ENCODE measurements around the gene LRRC1.

LRRC1 gene

DNA sequence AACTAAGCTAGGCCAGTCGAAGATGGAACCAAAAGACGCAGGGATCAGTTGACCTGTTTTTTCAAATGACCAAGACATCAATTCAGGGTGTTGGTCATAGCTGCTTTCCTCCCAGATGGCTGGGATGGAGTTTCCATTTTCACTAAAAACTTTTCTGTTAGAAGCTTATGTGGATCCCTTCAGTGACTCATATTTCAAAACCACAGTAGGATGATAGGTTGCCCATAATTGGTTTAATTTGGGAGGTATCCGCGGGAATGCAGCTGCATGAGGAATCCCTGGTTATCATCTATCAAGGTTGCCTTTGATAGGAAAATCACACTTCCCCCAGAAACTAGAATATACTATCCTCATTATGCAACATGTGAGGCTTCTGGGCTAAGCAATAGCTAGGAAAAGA, 165.5 kb downstream of the LRRC1 start:
- Histone ChIP-seq H3K79me2 (ENCODE audit: control insufficient read depth, insufficient read depth, low read length, unreplicated experiment) (no peaks in the 10 kb centered on the region), H3K27me3 (ENCODE audit: insufficient read depth, low read length) (no peaks in the 10 kb centered on the region), H3K27ac (ENCODE audit: low read depth, low read length) (no peak overlapping the region), H3K4me3 (ENCODE audit: low read depth, low read length) (no peak overlapping the region), H3K36me3 (ENCODE audit: insufficient read depth, low read length) (no peaks in the 10 kb centered on the region), H3K4me1 (ENCODE audit: control insufficient read depth, insufficient read depth, low read length, unreplicated experiment) (no peaks in the 10 kb centered on the region), H2AFZ (ENCODE audit: low read length, unreplicated experiment) (no peak overlapping the region)

DNA sequence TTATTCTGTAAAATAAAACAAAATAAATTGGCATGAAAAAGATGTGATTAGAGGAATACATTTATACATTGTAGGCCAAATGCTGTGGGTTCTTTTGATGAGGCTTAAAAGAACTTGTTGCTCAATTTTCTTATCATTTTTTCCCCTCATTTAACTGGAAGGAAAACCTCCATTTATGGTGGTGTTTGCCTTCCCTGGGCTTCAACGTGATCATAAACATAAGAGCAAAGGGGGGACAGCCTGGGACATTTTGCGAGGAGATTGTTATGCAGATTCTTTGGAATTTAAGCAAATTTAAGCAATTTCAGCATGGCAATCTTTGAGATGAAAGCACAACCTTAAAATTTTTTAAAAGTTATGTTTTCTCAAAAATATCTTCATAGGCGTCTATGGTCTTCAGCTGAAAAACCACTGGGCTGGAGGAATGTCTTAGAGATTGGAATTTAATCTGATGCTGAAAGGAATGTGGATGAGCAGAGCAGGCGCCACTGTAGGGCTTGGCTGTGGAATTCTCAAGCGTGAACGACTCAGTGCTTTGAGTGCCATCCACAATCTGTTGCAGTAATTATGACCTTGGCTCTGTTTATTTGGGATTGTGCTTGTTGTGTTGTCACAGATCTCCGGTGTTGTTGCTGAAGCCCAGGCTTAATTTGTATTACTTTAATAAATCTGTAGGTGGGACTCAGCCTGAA, 167.0 kb downstream of the LRRC1 start:
- no peak overlapping the region for H2AFZ ChIP-seq (ENCODE audit: low read length, unreplicated experiment)
- H3K4me1 ChIP-seq (ENCODE audit: control insufficient read depth, insufficient read depth, low read length, unreplicated experiment) = no peaks in the 10 kb centered on the region

DNA sequence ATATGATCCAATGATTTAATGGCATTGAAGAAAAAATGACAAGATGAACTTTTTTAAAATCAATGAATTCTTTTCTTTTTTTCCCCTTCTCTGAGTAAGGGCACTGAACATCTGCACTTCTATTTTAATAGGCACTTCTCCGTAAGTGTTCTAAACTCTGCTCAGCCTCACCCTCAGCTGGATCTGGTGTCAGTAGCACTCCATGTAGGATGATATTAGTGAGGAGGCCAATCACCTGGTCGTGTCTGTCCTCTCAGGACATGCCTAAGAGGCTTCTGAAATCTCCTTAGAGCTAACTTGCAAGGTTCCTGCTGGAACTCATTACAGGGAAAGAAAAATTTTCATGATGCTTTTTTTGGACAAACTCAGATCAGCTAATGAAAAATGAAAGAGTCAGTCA, 167.8 kb downstream of the LRRC1 start:
- H3K4me1 ChIP-seq (ENCODE audit: control insufficient read depth, insufficient read depth, low read length, unreplicated experiment) = no peaks in the 10 kb centered on the region
- no peak overlapping the region for H3K27ac ChIP-seq (ENCODE audit: low read depth, low read length)
- no peaks in the 10 kb centered on the region for H3K27me3 ChIP-seq (ENCODE audit: insufficient read depth, low read length)
- no peak overlapping the region for H2AFZ ChIP-seq (ENCODE audit: low read length, unreplicated experiment)
- no peak overlapping the region for H3K4me3 ChIP-seq (ENCODE audit: low read depth, low read length)
- H3K79me2 ChIP-seq (ENCODE audit: control insufficient read depth, insufficient read depth, low read length, unreplicated experiment) = no peaks in the 10 kb centered on the region
- H3K36me3 ChIP-seq (ENCODE audit: insufficient read depth, low read length) = no peaks in the 10 kb centered on the region

More for the DNA sequence above, 167.0 kb downstream of the LRRC1 start:
- Histone ChIP-seq H3K4me3 (ENCODE audit: low read depth, low read length) (no peak overlapping the region), H3K27me3 (ENCODE audit: insufficient read depth, low read length) (no peaks in the 10 kb centered on the region), H3K79me2 (ENCODE audit: control insufficient read depth, insufficient read depth, low read length, unreplicated experiment) (no peaks in the 10 kb centered on the region), H3K36me3 (ENCODE audit: insufficient read depth, low read length) (no peaks in the 10 kb centered on the region), H3K27ac (ENCODE audit: low read depth, low read length) (no peak overlapping the region)

DNA sequence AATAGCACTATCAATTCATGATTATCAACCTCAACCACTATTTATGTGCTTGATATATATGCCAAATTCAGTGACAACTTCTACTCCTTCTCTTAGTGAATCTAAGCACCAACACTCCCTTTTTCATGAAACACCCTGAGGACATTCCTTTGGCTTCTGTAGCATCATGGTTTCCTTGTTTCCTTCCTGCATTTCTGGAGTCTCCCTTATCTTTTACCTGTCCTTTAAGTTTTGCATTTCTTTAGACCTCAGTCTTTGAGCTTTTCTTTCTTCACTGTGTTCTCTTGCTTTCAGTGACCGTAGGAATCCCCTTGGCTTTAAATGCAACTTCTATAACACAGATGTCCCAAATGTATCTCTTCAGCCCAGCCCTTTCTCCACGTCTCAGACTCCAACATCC, 172.6 kb downstream of the LRRC1 start:
- H3K36me3 ChIP-seq (ENCODE audit: insufficient read depth, low read length) = no peaks in the 10 kb centered on the region
- no peak overlapping the region for H3K4me3 ChIP-seq (ENCODE audit: low read depth, low read length)
- H3K79me2 ChIP-seq (ENCODE audit: control insufficient read depth, insufficient read depth, low read length, unreplicated experiment) = no peaks in the 10 kb centered on the region
- no peaks in the 10 kb centered on the region for H3K27me3 ChIP-seq (ENCODE audit: insufficient read depth, low read length)
- no peak overlapping the region for H2AFZ ChIP-seq (ENCODE audit: low read length, unreplicated experiment)
- H3K27ac ChIP-seq (ENCODE audit: low read depth, low read length) = no peak overlapping the region
- H3K4me1 ChIP-seq (ENCODE audit: control insufficient read depth, insufficient read depth, low read length, unreplicated experiment) = no peaks in the 10 kb centered on the region

All from ACC112 (cell line).